Adrenal gland (tissue), 12 donors: ENCODE data around the gene CELA3B. TPM values are rescaled to one million over a fixed set of nuclear protein-coding genes. Genes with fewer than 3 reads are reported as not detected.
A peak's percentile ranks its signal among the peaks of the same experiment; 100 is the strongest.

Experiments
- DNase-seq, 7 donors: peaks; one replicate each; pipeline ENCODE4 v3.0.0-alpha.2; 2019 to 2020
- H3K27ac ChIP-seq, 5 donors: fragments of 200-600 bp; sonication (generic) in 4 of 5; 1 replicate in 3 of 5; 2 replicates in 2 of 5; pipeline versions ENCODE4 v1.5.1 to v1.8.0; 2016 to 2020; ENCODE audit warnings: mild to moderate bottlenecking in 1 of 5
- H3K27me3 ChIP-seq: fragments of 200-600 bp; 2 replicates; pipeline ENCODE4 v1.8.0; 2021
- H3K36me3 ChIP-seq, 2 donors: fragments of 200-600 bp; replicated peaks in 1 of 2; 1 replicate in 1 of 2; 2 replicates in 1 of 2; pipeline versions ENCODE4 v1.5.1 to v1.8.0; 2018 to 2022
- H3K4me1 ChIP-seq, 2 donors: fragments of 200-600 bp; replicated peaks in 1 of 2; 1 replicate in 1 of 2; 2 replicates in 1 of 2; pipeline versions ENCODE4 v1.5.1 to v1.8.0; 2018 to 2021
- H3K4me3 ChIP-seq, 4 donors: fragments of 200-600 bp; sonication (generic) in 3 of 4; one replicate each; pipeline ENCODE4 v1.5.1; 2016 to 2018
- H3K9me3 ChIP-seq, 3 donors: fragments of 200-600 bp; sonication (generic) in 1 of 3; replicated peaks in 1 of 3; 1 replicate in 2 of 3; 2 replicates in 1 of 3; pipeline versions ENCODE4 v1.5.1 to v1.8.0; 2016 to 2021
- POLR2A ChIP-seq, 2 donors: fragments of 450-650 bp; IDR thresholded peaks; one replicate each; pipeline ENCODE4 v1.6.1; 2017; ENCODE audit warnings: antibody characterized with exemption in 2 of 2, mild to moderate bottlenecking in 2 of 2, moderate library complexity in 1 of 2
- WGBS, 4 donors: extraction: QIAGEN DNeasy Blood & Tissue Kit in 2 of 4; methylation state at CpG; one replicate each; pipeline versions ENCODE4 v1.1.5 to v1.1.7; 2013 to 2017; 5-methylcytosine and 5-hydroxymethylcytosine counted together
- intact Hi-C, 2 donors: fragments of 100-400 bp; cut with DNase I; formaldehyde crosslinking; loops; one replicate each; pipeline versions ENCODE4 v1.14.1 to v1.15.0; 2022 to 2023
- polyA plus RNA-seq, 3 donors: library from polyadenylated mRNA; stranded (reverse); fragments of 200-250 nt in 2 of 3; fragments of 350-450 nt in 1 of 3; fragmentation: Illumina TruSeq in 1 of 3; extraction: RNeasy Lipid Tissue Mini Kit (QIAGEN cat#74804) in 1 of 3; gene quantifications; one replicate each; pipeline ENCODE4 v1.2.3, GENCODE V29; 2013 to 2014
- total RNA-seq, 9 donors: library from RNA; depleted of rRNA in 4 of 9; stranded (reverse); fragments of >200 nt in 4 of 9; fragments of 120-200 nt in 1 of 9; fragmentation: NEBNext Ultra II Directional in 1 of 9; extraction: Animal tissue kit (Norgen Biotek cat#: 25700) in 1 of 9; gene quantifications; one replicate each; pipeline versions ENCODE4 v1.1.0 to v1.2.4, GENCODE V29; 2013 to 2023
- TF ChIP-seq, protein P1 (sequence below), 6 experiments: fragments of 450-650 bp in 4 of 6; fragments of 200-600 bp in 2 of 6; sonication (generic) in 1 of 6; IDR thresholded peaks; 1 replicate in 5 of 6; 2 replicates in 1 of 6; pipeline versions ENCODE4 v1.5.1 to v1.8.0; 2016 to 2021; ENCODE audit warnings: antibody characterized with exemption in 6 of 6, mild to moderate bottlenecking in 2 of 6, moderate library complexity in 1 of 6
- donor health status: healthy with polysubstance abuse.
- donor health status: Bipolar disorder and iron deficiency.
- donor health status: DM: yes; HTN: yes; CAD: no.
- donor health status: DM: no; HTN: no; CAD: no.
- donor health status: DM: no; HTN: no; CAD: no.
- donor health status: DM: yes; HTN: yes; CAD: no.

The CELA3B gene
- total and polyA plus RNA-seq, 12 donors: 0.80 to 7.0 (median 0.84) TPM; not detected in 7

DNA sequence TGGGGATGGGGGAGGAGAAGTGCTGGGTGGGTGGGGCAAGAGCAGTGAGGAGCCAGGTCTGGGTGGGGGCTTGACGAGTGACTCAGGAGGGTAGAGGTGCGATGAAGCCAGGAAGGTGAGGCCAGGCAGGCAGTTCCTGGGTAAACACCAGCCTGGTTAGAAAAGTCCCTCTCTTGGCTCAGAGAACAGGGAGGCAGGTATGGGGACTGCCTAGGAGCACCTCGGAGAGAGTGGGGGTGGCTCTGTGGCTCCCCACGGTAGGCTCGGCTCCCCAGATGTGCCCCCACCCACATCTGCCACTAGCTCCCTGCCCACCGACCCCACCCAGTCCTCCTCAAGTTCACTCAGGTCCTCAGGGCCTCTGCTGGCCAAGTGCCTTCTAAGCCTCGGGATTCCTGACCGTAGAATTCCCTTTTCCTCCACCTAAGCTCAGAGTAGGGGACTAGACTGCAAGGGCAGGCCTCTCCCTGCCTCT is 40.9 kb upstream of the CELA3B start:
- peak overlapping the region in 2 of 4 donors; percentile 56 to 78 for H3K4me3 ChIP-seq
- intact Hi-C loops: no loop called here
- 13 to 31% (median 22%) methylated on average over 5 to 8 of the region's 8 CpGs for WGBS, 4 donors
- DNase-seq: peak in 2 of 7 donors; percentile 29 to 41
- peaks cover 72 to 78% of the 10 kb centered on the region in 2 donors for H3K4me1 ChIP-seq
- TF ChIP-seq, protein P1, sequence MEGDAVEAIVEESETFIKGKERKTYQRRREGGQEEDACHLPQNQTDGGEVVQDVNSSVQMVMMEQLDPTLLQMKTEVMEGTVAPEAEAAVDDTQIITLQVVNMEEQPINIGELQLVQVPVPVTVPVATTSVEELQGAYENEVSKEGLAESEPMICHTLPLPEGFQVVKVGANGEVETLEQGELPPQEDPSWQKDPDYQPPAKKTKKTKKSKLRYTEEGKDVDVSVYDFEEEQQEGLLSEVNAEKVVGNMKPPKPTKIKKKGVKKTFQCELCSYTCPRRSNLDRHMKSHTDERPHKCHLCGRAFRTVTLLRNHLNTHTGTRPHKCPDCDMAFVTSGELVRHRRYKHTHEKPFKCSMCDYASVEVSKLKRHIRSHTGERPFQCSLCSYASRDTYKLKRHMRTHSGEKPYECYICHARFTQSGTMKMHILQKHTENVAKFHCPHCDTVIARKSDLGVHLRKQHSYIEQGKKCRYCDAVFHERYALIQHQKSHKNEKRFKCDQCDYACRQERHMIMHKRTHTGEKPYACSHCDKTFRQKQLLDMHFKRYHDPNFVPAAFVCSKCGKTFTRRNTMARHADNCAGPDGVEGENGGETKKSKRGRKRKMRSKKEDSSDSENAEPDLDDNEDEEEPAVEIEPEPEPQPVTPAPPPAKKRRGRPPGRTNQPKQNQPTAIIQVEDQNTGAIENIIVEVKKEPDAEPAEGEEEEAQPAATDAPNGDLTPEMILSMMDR (IDR thresholded peaks at IDR 0.05): no peak
- no peak for TF ChIP-seq POLR2A (IDR thresholded peaks at IDR 0.05)
- H3K36me3 ChIP-seq: no peaks in the 10 kb centered on the region
- H3K27ac ChIP-seq: peak overlapping the region; percentile 62 to 98 (median 95)
- no peaks in the 10 kb centered on the region for H3K9me3 ChIP-seq
- H3K27me3 ChIP-seq: no peaks in the 10 kb centered on the region

DNA sequence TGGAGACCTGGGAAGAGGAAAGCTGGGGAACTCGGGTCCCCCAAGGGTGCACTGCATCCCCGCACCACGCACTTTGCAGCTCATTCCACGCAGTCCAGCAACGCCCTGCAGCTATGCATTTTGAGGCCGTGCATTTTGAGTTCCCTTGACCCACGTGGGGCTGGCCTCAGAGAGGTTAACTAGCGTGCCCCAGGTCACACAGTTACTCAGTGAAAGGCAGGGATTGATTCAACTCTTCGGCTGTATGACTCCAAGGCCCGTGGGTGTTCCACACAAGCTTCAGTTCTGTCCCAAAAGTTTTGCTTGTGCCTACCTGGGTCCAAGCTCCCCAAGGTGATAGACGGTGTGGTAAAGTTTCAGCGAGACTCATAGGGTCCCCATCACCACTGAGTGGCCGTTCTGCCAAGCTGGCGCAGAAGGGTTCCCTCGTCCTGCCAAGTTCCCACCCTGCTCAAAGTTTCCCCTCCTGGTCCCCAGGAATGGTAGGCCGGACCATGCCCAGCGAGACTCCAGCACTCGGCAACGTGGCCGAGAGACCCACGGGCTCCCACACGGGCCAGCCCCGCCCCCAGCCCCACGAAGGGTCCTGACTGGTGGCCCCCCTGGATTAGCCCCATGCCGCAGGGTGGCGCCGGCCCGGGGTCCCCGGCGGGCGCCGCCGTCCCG is 40.3 kb upstream of the CELA3B start:
- Histone ChIP-seq H3K4me3 (peak overlapping the region in 3 of 4 donors; percentile 38 to 78 (median 56)), H3K36me3 (no peaks in the 10 kb centered on the region), H3K4me1 (peaks cover 66 to 73% of the 10 kb centered on the region in 2 donors), H3K9me3 (no peaks in the 10 kb centered on the region), H3K27ac (peak overlapping the region; percentile 62 to 98 (median 95)), H3K27me3 (no peaks in the 10 kb centered on the region)
- intact Hi-C loops: no loop called here
- DNase-seq: peak in 1 of 7 donors; percentile 52
- no peak for TF ChIP-seq POLR2A (IDR thresholded peaks at IDR 0.05)
- TF ChIP-seq, protein P1 (IDR thresholded peaks at IDR 0.05): no peak
- WGBS, 4 donors: 3 to 18% (median 9%) methylated on average over 3 to 34 of the region's 34 CpGs

DNA sequence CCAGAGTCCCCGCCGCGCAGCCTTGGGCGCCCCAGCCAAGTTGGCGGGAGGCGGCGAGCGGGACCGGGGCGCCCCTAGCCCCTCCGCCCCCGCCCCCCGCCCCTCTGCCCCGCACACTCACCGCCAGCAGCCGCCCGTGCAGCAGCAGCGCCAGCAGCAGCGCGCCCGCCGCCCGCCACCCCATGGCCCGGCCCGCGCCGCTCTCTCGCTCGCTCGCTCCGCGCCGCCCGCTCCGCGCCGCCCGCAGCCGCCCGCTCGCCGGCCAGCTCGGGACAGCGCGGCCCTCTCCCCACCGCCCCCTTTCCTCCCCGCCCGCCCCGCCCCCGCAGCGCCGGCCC is 39.8 kb upstream of the CELA3B start, which contains the start of gene HSPG2:
Gene HSPG2, minus strand, starts transcription at position 277 of the 338 bp plus-strand sequence. Its CDS starts 93 bp downstream, at position 184.
- peak within 1 kb of the TSS in 3 of 4 donors; percentile 38 to 78 (median 56) for H3K4me3 ChIP-seq
- 0% methylated on average over 12 to 37 of the region's 52 CpGs; no CpG with 5 or more reads in 2 of the 4 donors for WGBS, 4 donors
- no peaks in the 10 kb centered on the region for H3K9me3 ChIP-seq
- H3K27me3 ChIP-seq: no peaks in the 10 kb centered on the region
- no peak for DNase-seq
- TF ChIP-seq POLR2A (IDR thresholded peaks at IDR 0.05): peak in 1 of 2 donors; percentile 25
- TF ChIP-seq, protein P1 (IDR thresholded peaks at IDR 0.05): no peak
- intact Hi-C loops: no loop called here
- peaks cover 61 to 67% of the 10 kb centered on the region in 2 donors for H3K4me1 ChIP-seq
- H3K36me3 ChIP-seq: no peaks in the 10 kb centered on the region
- peak within 1 kb of the TSS; percentile 62 to 98 (median 95) for H3K27ac ChIP-seq

DNA sequence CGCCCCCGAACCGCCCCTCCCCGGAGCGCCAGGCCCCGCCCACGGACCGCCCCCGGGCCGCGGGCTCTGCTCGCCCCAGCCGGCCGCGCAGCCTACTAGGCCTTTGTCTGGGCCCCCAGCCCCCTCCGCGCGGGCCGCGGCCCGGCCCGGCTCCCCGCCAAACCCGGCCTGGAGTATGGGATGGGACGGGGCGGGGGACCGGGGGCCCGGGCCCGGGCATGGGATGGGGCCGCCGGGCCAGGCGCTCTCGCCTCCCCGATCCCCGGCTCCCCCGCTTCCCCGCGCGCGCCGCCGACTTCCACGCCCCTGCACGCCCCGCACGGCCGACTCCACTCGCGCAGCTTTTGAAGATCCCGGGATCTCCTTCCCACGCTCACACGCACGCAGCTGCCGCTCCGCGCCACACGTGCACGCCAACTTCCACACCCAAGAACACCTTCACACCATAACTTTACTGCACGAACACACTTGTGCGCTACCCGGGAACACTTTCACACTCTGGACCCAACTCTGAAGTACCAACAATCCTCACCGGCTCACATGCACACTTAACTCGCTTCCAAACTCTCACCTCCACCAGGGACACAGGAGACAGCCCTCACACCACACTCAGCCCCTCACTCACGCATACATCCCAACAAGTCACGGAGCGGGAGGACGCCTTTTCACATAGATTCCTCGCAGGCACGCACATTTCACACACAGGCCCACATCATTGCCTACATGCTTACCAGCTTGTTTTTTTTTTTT is 39.3 kb upstream of the CELA3B start:
- Histone ChIP-seq H3K4me3 (peak overlapping the region in 2 of 4 donors; percentile 3 to 78), H3K4me1 (peaks cover 56 to 62% of the 10 kb centered on the region in 2 donors), H3K27me3 (no peaks in the 10 kb centered on the region), H3K36me3 (no peaks in the 10 kb centered on the region), H3K9me3 (no peaks in the 10 kb centered on the region), H3K27ac (peak overlapping the region in 3 of 5 donors; percentile 36 to 93 (median 84))
- TF ChIP-seq, protein P1 (IDR thresholded peaks at IDR 0.05): peak in 1 of 6 experiments; percentile 21
- peak in 1 of 2 donors; percentile 29 for TF ChIP-seq POLR2A (IDR thresholded peaks at IDR 0.05)
- 12 to 42% (median 25%) methylated on average over 14 to 64 of the region's 69 CpGs for WGBS, 4 donors
- DNase-seq: peak; percentile 79 to 92 (median 86)
- intact Hi-C loops: no loop called here
